ENCODE results near the gene IL31RA. TPM values are rescaled to one million over a fixed set of nuclear protein-coding genes. Genes with fewer than 3 reads are reported as not detected.

Gene IL31RA
- total RNA-seq, 1 experiment from 2014 or later = not detected

- Mint-ChIP-seq H3K36me3 (no peaks in the 10 kb centered on the region), H3K9me3 (peaks cover 3% of the 10 kb centered on the region), H3K27me3 (ENCODE audit: low read depth) (no peaks in the 10 kb centered on the region), H3K4me1 (no peaks in the 10 kb centered on the region), H3K4me3 (no peak overlapping the region), H3K27ac (no peak overlapping the region)
- ChIA-PET POLR2A (no interaction called here), CTCF (no interaction called here)
- DNase-seq (ENCODE audit: low spot score) = no peak
- ATAC-seq = peak; percentile 76
- TF ChIP-seq E2F5 (CRISPR knock-in tag; IDR thresholded peaks at IDR 0.05) (no peak), MYBL2 (CRISPR knock-in tag; IDR thresholded peaks at IDR 0.05) (no peak), CTCF (IDR thresholded peaks at IDR 0.05) (no peak)
These were observed 4.4 kb downstream of the IL31RA start for GRCh38 chr5:55855509-55855908.

- peaks cover 13% of the 10 kb centered on the region for H3K9me3 Mint-ChIP-seq
- TF ChIP-seq USF2 (CRISPR knock-in tag; IDR thresholded peaks at IDR 0.05) = no peak
- TF ChIP-seq SP1 (CRISPR knock-in tag; conservative IDR thresholded peaks at IDR 0.05) = no peak
- no peak for TF ChIP-seq NR1H2 (CRISPR knock-in tag; IDR thresholded peaks at IDR 0.05)
- no peak for TF ChIP-seq USF1 (CRISPR knock-in tag; IDR thresholded peaks at IDR 0.05)
- no peak for TF ChIP-seq RELA (CRISPR knock-in tag; IDR thresholded peaks at IDR 0.05; ENCODE audit: borderline replicate concordance)
- no peak for TF ChIP-seq TCF7 (CRISPR knock-in tag; IDR thresholded peaks at IDR 0.05; ENCODE audit: low read depth)
- no peak for TF ChIP-seq FOXK1 (CRISPR knock-in tag; IDR thresholded peaks at IDR 0.05)
- TF ChIP-seq ZNF232 (CRISPR knock-in tag; IDR thresholded peaks at IDR 0.05) = no peak
- TF ChIP-seq ZNF425 (CRISPR knock-in tag; conservative IDR thresholded peaks at IDR 0.05) = no peak
- TF ChIP-seq ZNF219 (CRISPR knock-in tag; IDR thresholded peaks at IDR 0.05; ENCODE audit: borderline replicate concordance) = no peak
- no peak for TF ChIP-seq FOXP1 (CRISPR knock-in tag; IDR thresholded peaks at IDR 0.05; ENCODE audit: borderline replicate concordance)
- TF ChIP-seq E2F5 (CRISPR knock-in tag; IDR thresholded peaks at IDR 0.05) = no peak
- no peak for TF ChIP-seq AR (CRISPR knock-in tag; IDR thresholded peaks at IDR 0.05)
- no peak for TF ChIP-seq ZNF512 (CRISPR knock-in tag; IDR thresholded peaks at IDR 0.05; ENCODE audit: borderline replicate concordance)
- TF ChIP-seq JAZF1 (CRISPR knock-in tag; IDR thresholded peaks at IDR 0.05) = no peak
- no peak for TF ChIP-seq ATF2 (CRISPR knock-in tag; IDR thresholded peaks at IDR 0.05; ENCODE audit: borderline replicate concordance, low read depth)
- no peak for TF ChIP-seq ZNF416 (CRISPR knock-in tag; IDR thresholded peaks at IDR 0.05)
These were observed 5.5 kb downstream of the IL31RA start for GRCh38 chr5:55856516-55857246.

More at GRCh38 chr5:55856516-55857246, 5.5 kb downstream of the IL31RA start:
- no peak for DNase-seq (ENCODE audit: low spot score)
- ChIA-PET CTCF (no interaction called here), POLR2A (no interaction called here)
- ATAC-seq = no peak
- H3K4me3 Mint-ChIP-seq = no peak overlapping the region
- no peak overlapping the region for H3K27ac Mint-ChIP-seq
- no peaks in the 10 kb centered on the region for H3K4me1 Mint-ChIP-seq
- peaks cover 2% of the 10 kb centered on the region for H3K27me3 Mint-ChIP-seq (ENCODE audit: low read depth)
- 0 out of 2 replicates have a peak, but pooled peaks cover 1% of the 10 kb centered on the region for H3K36me3 Mint-ChIP-seq

All from WTC11 (cell line).